Adrenal gland (tissue), 5 donors: ENCODE data around the gene SSU72.

Experiments
- POLR2A ChIP-seq, 2 donors: fragments of 450-650 bp; IDR thresholded peaks; one replicate each; pipeline ENCODE4 v1.6.1; 2017; ENCODE audit warnings: antibody characterized with exemption in 2 of 2, mild to moderate bottlenecking in 2 of 2, moderate library complexity in 1 of 2
- TF ChIP-seq, protein P1 (sequence below), 6 experiments: fragments of 450-650 bp in 4 of 6; fragments of 200-600 bp in 2 of 6; sonication (generic) in 1 of 6; IDR thresholded peaks; 1 replicate in 5 of 6; 2 replicates in 1 of 6; pipeline versions ENCODE4 v1.5.1 to v1.8.0; 2016 to 2021; ENCODE audit warnings: antibody characterized with exemption in 6 of 6, mild to moderate bottlenecking in 2 of 6, moderate library complexity in 1 of 6
- donor health status: DM: no; HTN: no; CAD: no.

DNA sequence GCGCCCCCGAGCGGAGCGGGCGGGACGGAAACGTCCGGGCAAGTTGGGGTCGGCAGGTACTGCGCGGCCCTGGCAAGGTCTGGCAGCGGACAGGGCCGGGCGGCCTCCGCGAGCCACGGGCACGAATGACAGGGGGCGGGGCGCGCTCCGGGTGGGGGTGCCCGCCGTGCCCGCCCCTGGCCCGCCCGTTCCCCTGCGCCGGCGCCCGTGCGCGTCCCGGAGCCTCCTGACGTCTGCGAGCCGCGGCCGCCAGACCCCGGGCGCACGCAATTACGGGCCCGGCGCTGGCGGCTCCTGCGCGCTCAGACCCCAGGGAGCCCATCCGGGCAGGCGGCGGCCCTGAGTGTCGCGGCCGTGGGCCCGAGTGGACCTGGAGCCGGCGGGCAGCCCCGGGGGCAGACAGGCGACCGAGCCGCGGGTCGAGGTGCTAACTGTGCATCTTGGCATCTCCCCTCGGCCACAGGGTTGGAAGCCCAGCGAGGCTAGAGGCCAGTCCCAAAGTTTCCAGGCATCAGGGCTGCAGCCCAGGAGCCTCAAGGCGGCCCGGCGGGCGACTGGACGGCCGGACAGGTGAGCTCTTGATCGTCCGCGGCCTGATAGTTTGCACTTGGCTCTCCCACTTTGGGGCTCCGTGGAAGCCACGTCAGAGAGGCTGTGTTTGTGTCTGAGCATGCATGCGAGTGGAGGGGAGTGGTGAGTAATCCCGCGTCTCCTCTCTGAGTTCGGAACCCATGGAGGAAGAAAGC is 41.6 kb upstream of the SSU72 start:
- TF ChIP-seq, protein P1, sequence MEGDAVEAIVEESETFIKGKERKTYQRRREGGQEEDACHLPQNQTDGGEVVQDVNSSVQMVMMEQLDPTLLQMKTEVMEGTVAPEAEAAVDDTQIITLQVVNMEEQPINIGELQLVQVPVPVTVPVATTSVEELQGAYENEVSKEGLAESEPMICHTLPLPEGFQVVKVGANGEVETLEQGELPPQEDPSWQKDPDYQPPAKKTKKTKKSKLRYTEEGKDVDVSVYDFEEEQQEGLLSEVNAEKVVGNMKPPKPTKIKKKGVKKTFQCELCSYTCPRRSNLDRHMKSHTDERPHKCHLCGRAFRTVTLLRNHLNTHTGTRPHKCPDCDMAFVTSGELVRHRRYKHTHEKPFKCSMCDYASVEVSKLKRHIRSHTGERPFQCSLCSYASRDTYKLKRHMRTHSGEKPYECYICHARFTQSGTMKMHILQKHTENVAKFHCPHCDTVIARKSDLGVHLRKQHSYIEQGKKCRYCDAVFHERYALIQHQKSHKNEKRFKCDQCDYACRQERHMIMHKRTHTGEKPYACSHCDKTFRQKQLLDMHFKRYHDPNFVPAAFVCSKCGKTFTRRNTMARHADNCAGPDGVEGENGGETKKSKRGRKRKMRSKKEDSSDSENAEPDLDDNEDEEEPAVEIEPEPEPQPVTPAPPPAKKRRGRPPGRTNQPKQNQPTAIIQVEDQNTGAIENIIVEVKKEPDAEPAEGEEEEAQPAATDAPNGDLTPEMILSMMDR (IDR thresholded peaks at IDR 0.05) = no peak
- TF ChIP-seq POLR2A (IDR thresholded peaks at IDR 0.05) = no peak
